HepG2 (cell line): ENCODE data around the gene PIEZO1. TPM values are rescaled to one million over a fixed set of nuclear protein-coding genes. Genes with fewer than 3 reads are reported as not detected.

Experiments used
- ARNTL ChIP-seq: sonication (generic); formaldehyde crosslinking; IDR thresholded peaks from 2 replicates; pipeline ENCODE4 v1.4.0; 2020; ENCODE audit warnings: mild to moderate bottlenecking, missing genetic modification reagents
- HNF1B ChIP-seq: sonication (generic); formaldehyde crosslinking; IDR thresholded peaks from 2 replicates; pipeline ENCODE4 v1.5.1; 2020; ENCODE audit warnings: mild to moderate bottlenecking, moderate library complexity, missing genetic modification reagents
- KDM3A ChIP-seq: IDR thresholded peaks from 2 replicates; pipeline ENCODE4 v1.6.1; 2018; ENCODE audit warnings: low read depth, missing compliant biosample characterization
- NKX3-1 ChIP-seq: sonication (generic); formaldehyde crosslinking; IDR thresholded peaks from 2 replicates; pipeline ENCODE4 v1.5.0; 2020; ENCODE audit warnings: missing genetic modification reagents
- RNF219 ChIP-seq: sonication (generic); formaldehyde crosslinking; IDR thresholded peaks from 2 replicates; pipeline ENCODE4 v1.5.0; 2020; ENCODE audit warnings: mild to moderate bottlenecking, missing genetic modification reagents
- SNAI1 ChIP-seq: sonication (generic); formaldehyde crosslinking; IDR thresholded peaks from 2 replicates; pipeline ENCODE4 v1.5.0; 2020; ENCODE audit warnings: mild to moderate bottlenecking, missing genetic modification reagents, borderline replicate concordance
- TAF15 ChIP-seq: fragments of 200-400 bp; formaldehyde crosslinking; IDR thresholded peaks from one replicate; pipeline ENCODE4 v1.6.1; 2018; ENCODE audit warnings: mild to moderate bottlenecking, low read depth, low read length; ENCODE audit not compliant: poor library complexity, severe bottlenecking
- TP53 ChIP-seq: sonication (generic); formaldehyde crosslinking; conservative IDR thresholded peaks from 2 replicates; pipeline ENCODE4 v1.4.0; 2020; ENCODE audit warnings: missing genetic modification reagents
- ZBTB39 ChIP-seq: sonication (generic); formaldehyde crosslinking; IDR thresholded peaks from 2 replicates; pipeline ENCODE4 v1.5.0; 2020; ENCODE audit warnings: missing genetic modification reagents
- ZNF484 ChIP-seq: sonication (generic); formaldehyde crosslinking; IDR thresholded peaks from 2 replicates; pipeline ENCODE4 v1.5.1; 2020; ENCODE audit warnings: mild to moderate bottlenecking, low read depth, missing genetic modification reagents, borderline replicate concordance
- ZNF616 ChIP-seq: sonication (generic); formaldehyde crosslinking; IDR thresholded peaks from 2 replicates; pipeline ENCODE4 v1.5.0; 2020; ENCODE audit warnings: low read depth, mild to moderate bottlenecking, missing genetic modification reagents
- ZNF776 ChIP-seq: sonication (generic); formaldehyde crosslinking; IDR thresholded peaks from 2 replicates; pipeline ENCODE4 v1.4.0; 2020; ENCODE audit warnings: mild to moderate bottlenecking, missing genetic modification reagents
- ZNF788 ChIP-seq: sonication (generic); formaldehyde crosslinking; IDR thresholded peaks from 2 replicates; pipeline ENCODE4 v1.5.0; 2020; ENCODE audit warnings: mild to moderate bottlenecking, missing genetic modification reagents, borderline replicate concordance
- ZXDC ChIP-seq: sonication (generic); formaldehyde crosslinking; IDR thresholded peaks from 2 replicates; pipeline ENCODE4 v1.5.0; 2020; ENCODE audit warnings: mild to moderate bottlenecking, missing genetic modification reagents
- polyA plus RNA-seq, 8 experiments: library from polyadenylated mRNA; depleted of rRNA in 3 of 8; stranded (reverse) in 7 of 8; unstranded in 1 of 8; fragments of >200 nt; fragmentation: Illumina TruSeq in 4 of 8; extraction: Trizol in 4 of 8; gene quantifications; 2 replicates each; pipeline versions ENCODE4 v1.2.1 to v1.2.3, GENCODE V29; 2011 to 2016; ENCODE audit warnings: low read depth in 4 of 8, missing spikeins in 1 of 8, mixed read lengths in 1 of 8; ENCODE audit not compliant: insufficient read depth in 1 of 8
- total RNA-seq, 5 experiments: library from RNA; depleted of rRNA; stranded (reverse); fragments of >200 nt; fragmentation: Illumina TruSeq; extraction: Trizol; gene quantifications; 2 replicates each; pipeline ENCODE4 v1.2.3, GENCODE V29; 2016; ENCODE audit warnings: low read depth in 1 of 5

The PIEZO1 gene
- total and polyA plus RNA-seq, 2 of the 13 experiments (the other 11 are each of a cell fraction or from before 2014, with no cell fraction given): 67.9 to 85.0 TPM

- TF ChIP-seq HNF1B (peak; percentile 71), RNF219 (CRISPR knock-in tag) (no peak), ZNF484 (CRISPR knock-in tag) (no peak), ZXDC (CRISPR knock-in tag) (peak; percentile 62; the same call in 1 of the 2 replicates), SNAI1 (CRISPR knock-in tag) (no peak), ZNF616 (CRISPR knock-in tag) (peak; percentile 34; the same call in 1 of the 2 replicates), TAF15 (no peak), ARNTL (CRISPR knock-in tag) (peak; percentile 70; the same call in 1 of the 2 replicates), TP53 (CRISPR knock-in tag) (no peak), ZBTB39 (CRISPR knock-in tag) (no peak), KDM3A (0 out of 2 replicates have a peak, but pooled peaks have one; percentile 17), ZNF776 (CRISPR knock-in tag) (peak; percentile 87), NKX3-1 (CRISPR knock-in tag) (peak; percentile 36; the same call in 1 of the 2 replicates), ZNF788 (CRISPR knock-in tag) (no peak; the same call in 1 of the 2 replicates)
These were observed 18.4 kb upstream of the PIEZO1 start, which contains the start of gene CDT1 (continued) for GRCh38 chr16:88803264-88803987.
